Caco-2 (cell line): Measurements from ENCODE around the gene PHPT1. TPM values are rescaled to one million over a fixed set of nuclear protein-coding genes. Genes with fewer than 3 reads are reported as not detected.

Experiments used
- BruUV-seq: library from RNA; stranded (reverse); fragments of 400-500 nt; replicated peaks from 2 replicates; lab custom pipeline; 2021; lab: Mats Ljungman, UMichigan
- CTCF ChIA-PET: fragments of 300-600 bp; sonication (Branson Sonifier 250); formaldehyde crosslinking; loops from one replicate; lab custom pipeline; 2022; ENCODE audit warnings: antibody characterized with exemption; lab: Charles Lee
- POLR2A ChIA-PET: fragments of 300-600 bp; sonication (Branson Sonifier 250); formaldehyde crosslinking; loops from one replicate; lab custom pipeline; 2022; ENCODE audit warnings: antibody characterized with exemption; lab: Charles Lee
- DNase-seq, 2 experiments: peaks; one replicate each; pipeline versions ENCODE4 v3.0.0 to v3.0.0-alpha.2; 2020 to 2022
- H3K27me3 ChIP-seq: replicated peaks from 2 replicates; pipeline ENCODE4 v1.6.0; 2011; ENCODE audit warnings: low read length; ENCODE audit not compliant: control insufficient read depth, insufficient read depth
- H3K36me3 ChIP-seq: 2 replicates; pipeline ENCODE4 v1.5.1; 2011; ENCODE audit warnings: low read length; ENCODE audit not compliant: control insufficient read depth, insufficient read depth
- H3K4me1 ChIP-seq: fragments of 250-450 bp; sonication (Bioruptor Pico); 2 replicates; pipeline ENCODE4 v1.5.1; 2020; ENCODE audit warnings: mild to moderate bottlenecking
- H3K4me3 ChIP-seq: 2 replicates; pipeline ENCODE4 v1.5.1; 2011; ENCODE audit warnings: low read depth, mild to moderate bottlenecking, control low read depth, low read length
- H3K9me3 ChIP-seq: fragments of 250-450 bp; sonication (Bioruptor Pico); 2 replicates; pipeline ENCODE4 v1.5.1; 2020; ENCODE audit warnings: mild to moderate bottlenecking, moderate library complexity
- H3K27ac Mint-ChIP-seq: one replicate; pipeline ENCODE4 v1.8.0; 2022; ENCODE audit warnings: mixed read lengths; ENCODE audit not compliant: unreplicated experiment
- H3K27me3 Mint-ChIP-seq: one replicate; pipeline ENCODE4 v1.8.0; 2022; ENCODE audit warnings: mixed read lengths; ENCODE audit not compliant: insufficient read depth, unreplicated experiment
- H3K36me3 Mint-ChIP-seq: one replicate; pipeline ENCODE4 v1.8.0; 2022; ENCODE audit warnings: mild to moderate bottlenecking, mixed read lengths; ENCODE audit not compliant: insufficient read depth, unreplicated experiment
- H3K4me1 Mint-ChIP-seq: one replicate; pipeline ENCODE4 v1.8.0; 2022; ENCODE audit warnings: low read depth, mixed read lengths; ENCODE audit not compliant: unreplicated experiment
- H3K4me3 Mint-ChIP-seq: one replicate; pipeline ENCODE4 v1.8.0; 2022; ENCODE audit warnings: mild to moderate bottlenecking, moderate library complexity, mixed read lengths; ENCODE audit not compliant: unreplicated experiment
- H3K9me3 Mint-ChIP-seq: one replicate; pipeline ENCODE4 v1.8.0; 2022; ENCODE audit warnings: mixed read lengths; ENCODE audit not compliant: unreplicated experiment
- intact Hi-C: fragments of 100-400 bp; cut with micrococcal nuclease; formaldehyde crosslinking; loops from one replicate; pipeline ENCODE4 v1.10.0; 2022; ENCODE audit not compliant: unreplicated experiment
- total RNA-seq: library from RNA; stranded (reverse); gene quantifications from 2 replicates; pipeline ENCODE4 v1.2.3, GENCODE V29; 2022
- TF ChIP-seq, protein P1 (sequence below), 2 experiments: fragments of 200-600 bp in 1 of 2; IDR thresholded peaks; 1 replicate in 1 of 2; 2 replicates in 1 of 2; pipeline versions ENCODE4 v1.5.1 to v1.8.0; 2011 to 2022; ENCODE audit warnings: antibody characterized with exemption in 1 of 2, control low read depth in 1 of 2, inconsistent platforms in 1 of 2, low read depth in 1 of 2, low read length in 1 of 2, mild to moderate bottlenecking in 1 of 2, moderate library complexity in 1 of 2; ENCODE audit not compliant: insufficient read depth in 1 of 2, severe bottlenecking in 1 of 2, unreplicated experiment in 1 of 2

The PHPT1 gene
- total RNA-seq, 1 experiment from 2014 or later, result 105 TPM

DNA sequence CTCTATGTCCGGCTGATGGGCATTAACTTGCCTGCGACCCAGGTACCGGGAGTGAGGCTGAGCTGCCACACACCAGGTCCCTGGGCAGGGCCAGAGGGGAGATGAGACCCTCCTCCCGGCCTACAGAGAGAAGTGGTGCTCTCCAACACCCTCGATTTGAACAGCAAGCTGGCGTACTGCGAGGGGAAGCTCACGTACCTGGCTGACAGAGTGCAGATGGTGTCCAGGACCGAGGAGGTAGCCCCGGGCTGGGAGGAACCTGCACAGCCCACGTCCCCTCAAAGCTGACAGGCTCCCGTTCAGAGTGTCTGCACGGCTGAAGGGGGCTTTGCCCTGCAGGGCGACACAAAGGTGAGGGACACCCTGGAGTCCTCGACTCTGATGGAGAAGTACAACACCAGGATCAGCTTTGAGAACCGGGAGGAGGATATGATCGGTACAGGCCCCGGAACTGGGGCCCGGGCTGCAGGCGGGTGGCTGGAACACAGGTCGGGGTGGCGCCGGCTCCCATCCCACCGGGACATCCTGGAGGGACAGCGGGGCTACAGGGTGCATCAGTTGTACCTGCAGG lies 42.5 kb upstream of the PHPT1 start:
- H3K4me3 ChIP-seq, result peak overlapping the region; percentile 90
- H3K36me3 ChIP-seq, result peaks cover 3% of the 10 kb centered on the region
- intact Hi-C loops, result loop anchor here (5.0 kb wide), 1 partner anchor 41 kb away; the partner anchor contains the start of gene PHPT1
- peak overlapping the region; percentile 75 for H3K4me3 Mint-ChIP-seq
- no peaks in the 10 kb centered on the region for H3K9me3 ChIP-seq
- H3K36me3 Mint-ChIP-seq, result peaks cover 52% of the 10 kb centered on the region
- peaks cover 18% of the 10 kb centered on the region; the same call in 1 of the 2 replicates for H3K4me1 ChIP-seq
- H3K27me3 ChIP-seq, result no peaks in the 10 kb centered on the region
- peak overlapping the region; percentile 78 for H3K27ac Mint-ChIP-seq
- CTCF ChIA-PET, result interaction anchor here (1.2 to 1.6 kb wide), 3 partner anchors 14 to 80 kb away, joined by 3 to 5 read pairs (median 4); partner anchors contain the start of gene AJM1
- TF ChIP-seq, protein P1, sequence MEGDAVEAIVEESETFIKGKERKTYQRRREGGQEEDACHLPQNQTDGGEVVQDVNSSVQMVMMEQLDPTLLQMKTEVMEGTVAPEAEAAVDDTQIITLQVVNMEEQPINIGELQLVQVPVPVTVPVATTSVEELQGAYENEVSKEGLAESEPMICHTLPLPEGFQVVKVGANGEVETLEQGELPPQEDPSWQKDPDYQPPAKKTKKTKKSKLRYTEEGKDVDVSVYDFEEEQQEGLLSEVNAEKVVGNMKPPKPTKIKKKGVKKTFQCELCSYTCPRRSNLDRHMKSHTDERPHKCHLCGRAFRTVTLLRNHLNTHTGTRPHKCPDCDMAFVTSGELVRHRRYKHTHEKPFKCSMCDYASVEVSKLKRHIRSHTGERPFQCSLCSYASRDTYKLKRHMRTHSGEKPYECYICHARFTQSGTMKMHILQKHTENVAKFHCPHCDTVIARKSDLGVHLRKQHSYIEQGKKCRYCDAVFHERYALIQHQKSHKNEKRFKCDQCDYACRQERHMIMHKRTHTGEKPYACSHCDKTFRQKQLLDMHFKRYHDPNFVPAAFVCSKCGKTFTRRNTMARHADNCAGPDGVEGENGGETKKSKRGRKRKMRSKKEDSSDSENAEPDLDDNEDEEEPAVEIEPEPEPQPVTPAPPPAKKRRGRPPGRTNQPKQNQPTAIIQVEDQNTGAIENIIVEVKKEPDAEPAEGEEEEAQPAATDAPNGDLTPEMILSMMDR (IDR thresholded peaks at IDR 0.05; ENCODE audit: insufficient read depth in 1 of 2, low read depth in 1 of 2, low read length in 1 of 2, severe bottlenecking in 1 of 2, unreplicated experiment in 1 of 2), result no peak
- BruUV-seq, result no TSS peak
- no peaks in the 10 kb centered on the region for H3K27me3 Mint-ChIP-seq
- H3K4me1 Mint-ChIP-seq, result peaks cover 6% of the 10 kb centered on the region
- POLR2A ChIA-PET, result interaction anchor here (0.6 to 0.9 kb wide), 3 partner anchors 28 to 264 kb away, joined by 3 to 6 read pairs (median 3); partner anchors contain the start of genes SAPCD2 and TRAF2
- H3K9me3 Mint-ChIP-seq, result no peaks in the 10 kb centered on the region
- no peak for DNase-seq

DNA sequence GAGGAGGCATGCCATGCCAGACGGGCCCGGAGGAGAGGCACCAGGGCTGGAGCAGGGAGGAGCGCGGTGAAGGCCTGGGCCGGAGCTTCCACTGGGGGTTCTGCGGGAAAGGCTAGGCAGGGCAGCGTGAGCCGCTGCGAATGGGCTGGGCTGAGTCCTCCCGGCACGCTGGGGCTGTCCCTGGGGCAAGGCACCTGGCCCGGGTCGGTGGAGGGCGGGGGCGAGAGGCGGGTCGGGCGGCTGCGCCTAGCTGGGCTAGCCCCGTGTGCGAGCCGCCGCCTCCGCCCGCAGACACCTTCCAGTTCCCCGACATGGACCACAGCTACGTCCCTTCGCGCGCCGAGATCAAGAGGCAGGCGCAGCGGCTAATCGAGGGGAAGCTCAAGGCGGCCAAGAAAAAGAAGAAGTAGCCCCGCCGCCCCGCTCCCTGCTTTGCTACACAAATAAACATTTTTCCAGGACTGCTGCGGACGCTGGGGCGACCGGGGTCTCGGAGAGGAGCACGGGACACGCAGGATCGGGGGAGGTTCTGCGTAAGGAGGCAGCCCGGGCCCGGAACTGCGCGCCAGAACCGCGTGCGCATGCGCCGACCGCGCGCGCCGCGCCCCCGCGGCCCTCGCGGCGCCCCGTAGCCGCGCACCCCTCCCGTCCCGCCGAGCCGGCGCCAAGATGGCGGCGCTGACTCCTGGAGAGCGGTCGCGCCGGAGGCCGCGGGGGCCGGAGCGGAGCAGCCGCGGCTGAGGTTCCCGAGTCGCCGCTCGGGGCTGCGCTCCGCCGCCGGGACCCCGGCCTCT lies 41.7 kb upstream of the PHPT1 start, which contains the start of gene RABL6:
Gene RABL6 (plus strand): TSS at position 668 of the 794 bp plus-strand sequence. CDS start 249 bp downstream, outside the sequence.
- CTCF ChIA-PET, result interaction anchor here (0.7 to 1.4 kb wide), 3 partner anchors 35 to 81 kb away, joined by 3 to 5 read pairs (median 4); partner anchors contain the start of gene AJM1
- Mint-ChIP-seq H3K36me3 (peaks cover 55% of the 10 kb centered on the region), H3K9me3 (no peaks in the 10 kb centered on the region), H3K4me1 (peaks cover 6% of the 10 kb centered on the region), H3K27me3 (no peaks in the 10 kb centered on the region), H3K4me3 (peak within 1 kb of the TSS; percentile 75), H3K27ac (peak within 1 kb of the TSS; percentile 78)
- H3K4me3 ChIP-seq, result peak within 1 kb of the TSS; percentile 90
- BruUV-seq, result TSS peak; percentile 62
- intact Hi-C loops, result loop anchor here (5.0 kb wide), 1 partner anchor 40 kb away; the partner anchor contains the start of gene PHPT1
- no peaks in the 10 kb centered on the region for H3K9me3 ChIP-seq
- DNase-seq, result peak; percentile 66 to 86
- no peaks in the 10 kb centered on the region for H3K27me3 ChIP-seq
- peaks cover 3% of the 10 kb centered on the region for H3K36me3 ChIP-seq
- POLR2A ChIA-PET, result interaction anchor here (0.6 to 1.3 kb wide), 3 partner anchors 28 to 279 kb away, joined by 3 to 6 read pairs (median 3); partner anchors contain the start of genes MAN1B1 and SAPCD2
- TF ChIP-seq, protein P1 (IDR thresholded peaks at IDR 0.05; ENCODE audit: insufficient read depth in 1 of 2, low read depth in 1 of 2, low read length in 1 of 2, severe bottlenecking in 1 of 2, unreplicated experiment in 1 of 2), result no peak
- peaks cover 18% of the 10 kb centered on the region; the same call in 1 of the 2 replicates for H3K4me1 ChIP-seq
